ENCODE measurements around the gene DRC7.

DNA sequence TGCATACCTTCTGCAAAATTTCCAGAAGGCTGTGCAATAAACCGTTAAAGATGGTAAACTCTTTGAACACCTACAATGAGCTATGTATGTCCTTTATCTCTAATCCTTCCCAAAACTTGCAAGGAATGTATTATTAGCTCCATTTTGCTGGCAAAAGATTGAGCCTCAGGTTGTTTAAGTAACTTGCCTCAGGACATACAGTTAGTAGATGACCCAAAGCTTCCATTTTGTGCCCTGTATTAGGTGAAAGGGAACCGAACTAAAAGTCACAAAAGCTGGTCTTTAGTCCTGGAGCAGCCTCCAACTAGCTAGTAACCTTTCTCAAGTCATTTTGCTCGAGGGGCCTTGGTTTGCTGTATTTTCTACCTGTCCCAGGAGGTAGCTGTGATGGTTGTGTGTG lies 22.2 kb upstream of the DRC7 start:
- TF ChIP-seq, protein P1, sequence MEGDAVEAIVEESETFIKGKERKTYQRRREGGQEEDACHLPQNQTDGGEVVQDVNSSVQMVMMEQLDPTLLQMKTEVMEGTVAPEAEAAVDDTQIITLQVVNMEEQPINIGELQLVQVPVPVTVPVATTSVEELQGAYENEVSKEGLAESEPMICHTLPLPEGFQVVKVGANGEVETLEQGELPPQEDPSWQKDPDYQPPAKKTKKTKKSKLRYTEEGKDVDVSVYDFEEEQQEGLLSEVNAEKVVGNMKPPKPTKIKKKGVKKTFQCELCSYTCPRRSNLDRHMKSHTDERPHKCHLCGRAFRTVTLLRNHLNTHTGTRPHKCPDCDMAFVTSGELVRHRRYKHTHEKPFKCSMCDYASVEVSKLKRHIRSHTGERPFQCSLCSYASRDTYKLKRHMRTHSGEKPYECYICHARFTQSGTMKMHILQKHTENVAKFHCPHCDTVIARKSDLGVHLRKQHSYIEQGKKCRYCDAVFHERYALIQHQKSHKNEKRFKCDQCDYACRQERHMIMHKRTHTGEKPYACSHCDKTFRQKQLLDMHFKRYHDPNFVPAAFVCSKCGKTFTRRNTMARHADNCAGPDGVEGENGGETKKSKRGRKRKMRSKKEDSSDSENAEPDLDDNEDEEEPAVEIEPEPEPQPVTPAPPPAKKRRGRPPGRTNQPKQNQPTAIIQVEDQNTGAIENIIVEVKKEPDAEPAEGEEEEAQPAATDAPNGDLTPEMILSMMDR (IDR thresholded peaks at IDR 0.05) = no peak
- no peak for TF ChIP-seq POLR2A (IDR thresholded peaks at IDR 0.05)

All from Peyer's patch (tissue), 4 donors.